CD14-positive monocyte (primary cell): ENCODE measurements around the gene TNFSF9. TPM values are rescaled to one million over a fixed set of nuclear protein-coding genes. Genes with fewer than 3 reads are reported as not detected.

Experiments
- DNase-seq, 3 donors: peaks; one replicate each; pipeline ENCODE4 v3.0.0-alpha.2; 2011 to 2022
- H2AFZ ChIP-seq: 2 replicates; pipeline ENCODE4 v1.6.0; 2012; ENCODE audit warnings: mild to moderate bottlenecking, low read depth, low read length, inconsistent platforms; ENCODE audit not compliant: insufficient read depth, poor library complexity, severe bottlenecking
- H3K27ac ChIP-seq, 2 donors: 1 replicate in 1 of 2; 2 replicates in 1 of 2; pipeline ENCODE4 v1.5.1; 2012 to 2013; ENCODE audit warnings: low read length in 2 of 2, control low read depth in 1 of 2, inconsistent platforms in 1 of 2, low read depth in 1 of 2, mild to moderate bottlenecking in 1 of 2
- H3K27me3 ChIP-seq, 2 donors: one replicate each; pipeline versions ENCODE4 v1.6.0 to v1.6.1; 2011 to 2013; ENCODE audit warnings: low read length in 2 of 2; ENCODE audit not compliant: control insufficient read depth in 2 of 2, insufficient read depth in 2 of 2
- H3K36me3 ChIP-seq, 2 donors: replicated peaks in 1 of 2; 1 replicate in 1 of 2; 2 replicates in 1 of 2; pipeline versions ENCODE4 v1.5.1 to v1.6.1; 2012 to 2013; ENCODE audit warnings: low read length in 2 of 2, control low read depth in 1 of 2, inconsistent platforms in 1 of 2, mild to moderate bottlenecking in 1 of 2; ENCODE audit not compliant: insufficient read depth in 2 of 2, control insufficient read depth in 1 of 2
- H3K4me1 ChIP-seq, 2 donors: 1 replicate in 1 of 2; 2 replicates in 1 of 2; pipeline versions ENCODE4 v1.5.1 to v1.6.1; 2012 to 2013; ENCODE audit warnings: low read length in 2 of 2, control low read depth in 1 of 2, inconsistent platforms in 1 of 2, mild to moderate bottlenecking in 1 of 2, moderate library complexity in 1 of 2; ENCODE audit not compliant: insufficient read depth in 2 of 2, control insufficient read depth in 1 of 2
- H3K4me2 ChIP-seq: replicated peaks from 2 replicates; pipeline ENCODE3; 2012; ENCODE audit warnings: low read length, moderate library complexity, mild to moderate bottlenecking; ENCODE audit not compliant: poor library complexity, severe bottlenecking; ENCODE audit errors: extremely low read depth
- H3K4me3 ChIP-seq, 3 experiments: fragments of 200-600 bp in 1 of 3; sonication (generic) in 1 of 3; replicated peaks in 1 of 3; 1 replicate in 2 of 3; 2 replicates in 1 of 3; pipeline ENCODE4 v1.5.1; 2011 to 2013; ENCODE audit warnings: low read length in 3 of 3, mild to moderate bottlenecking in 3 of 3, control low read depth in 2 of 3, low read depth in 2 of 3, inconsistent platforms in 1 of 3, moderate library complexity in 1 of 3
- H3K79me2 ChIP-seq: 2 replicates; pipeline ENCODE4 v1.6.0; 2012; ENCODE audit warnings: mild to moderate bottlenecking, control low read depth, inconsistent platforms, low read length, moderate library complexity; ENCODE audit not compliant: insufficient read depth
- H3K9ac ChIP-seq: 2 replicates; pipeline ENCODE4 v1.6.0; 2017; ENCODE audit warnings: low read length, mild to moderate bottlenecking; ENCODE audit not compliant: insufficient read depth, poor library complexity, severe bottlenecking
- H3K9me3 ChIP-seq, 2 donors: replicated peaks in 1 of 2; 1 replicate in 1 of 2; 2 replicates in 1 of 2; pipeline versions ENCODE4 v1.5.1 to v1.6.1; 2012 to 2013; ENCODE audit warnings: low read length in 2 of 2, control low read depth in 1 of 2; ENCODE audit not compliant: control insufficient read depth in 1 of 2, insufficient read depth in 1 of 2
- H4K20me1 ChIP-seq: 2 replicates; pipeline ENCODE4 v1.6.0; 2012; ENCODE audit warnings: mild to moderate bottlenecking, low read length, control low read depth, moderate library complexity; ENCODE audit not compliant: insufficient read depth
- H3K27ac Mint-ChIP-seq, 7 donors: one replicate each; pipeline ENCODE4 v1.8.0; 2020; ENCODE audit warnings: mild to moderate bottlenecking in 7 of 7, mixed read lengths in 7 of 7, moderate library complexity in 6 of 7, inconsistent platforms in 2 of 7
- H3K27me3 Mint-ChIP-seq, 3 donors: one replicate each; pipeline ENCODE4 v1.8.0; 2021 to 2022; ENCODE audit warnings: low read depth in 3 of 3, mild to moderate bottlenecking in 3 of 3, mixed read lengths in 3 of 3, moderate library complexity in 3 of 3, inconsistent platforms in 1 of 3
- H3K36me3 Mint-ChIP-seq, 2 donors: one replicate each; pipeline ENCODE4 v1.8.0; 2020; ENCODE audit warnings: mixed read lengths in 2 of 2, inconsistent platforms in 1 of 2, mild to moderate bottlenecking in 1 of 2
- H3K4me1 Mint-ChIP-seq: one replicate; pipeline ENCODE4 v1.8.0; 2020; ENCODE audit warnings: mild to moderate bottlenecking, mixed read lengths
- H3K4me3 Mint-ChIP-seq, 2 donors: one replicate each; pipeline ENCODE4 v1.8.0; 2020; ENCODE audit warnings: mild to moderate bottlenecking in 2 of 2, mixed read lengths in 2 of 2, moderate library complexity in 1 of 2
- H3K9me3 Mint-ChIP-seq, 7 donors: one replicate each; pipeline ENCODE4 v1.8.0; 2020 to 2022; ENCODE audit warnings: mixed read lengths in 7 of 7, mild to moderate bottlenecking in 6 of 7, moderate library complexity in 6 of 7, inconsistent platforms in 2 of 7
- WGBS: methylation state at CpG from one replicate; pipeline ENCODE4 v1.1.5; 2013; ENCODE audit warnings: missing lambda C conversion rate; ENCODE audit not compliant: insufficient coverage; 5-methylcytosine and 5-hydroxymethylcytosine counted together
- intact Hi-C, 2 donors: fragments of 100-400 bp; cut with micrococcal nuclease; formaldehyde crosslinking; loops; one replicate each; pipeline versions ENCODE4 v1.15.0 to v1.15.1; 2023
- polyA plus RNA-seq, 3 donors: library from polyadenylated mRNA; depleted of rRNA in 1 of 3; unstranded in 2 of 3; stranded (reverse) in 1 of 3; fragments of 300-500 nt in 2 of 3; fragments of >200 nt in 1 of 3; fragmentation: Illumina TruSeq in 2 of 3; gene quantifications; 1 replicate in 2 of 3; 2 replicates in 1 of 3; pipeline ENCODE4 v1.2.3, GENCODE V29; 2012 to 2021
- TF ChIP-seq, protein P1 (sequence below): fragments of 200-600 bp; IDR thresholded peaks from one replicate; pipeline ENCODE4 v1.8.0; 2022; ENCODE audit warnings: antibody characterized with exemption, mild to moderate bottlenecking

Gene TNFSF9
- polyA plus RNA-seq, 3 donors, result 3.7 to 4.9 (median 4.3) TPM

DNA sequence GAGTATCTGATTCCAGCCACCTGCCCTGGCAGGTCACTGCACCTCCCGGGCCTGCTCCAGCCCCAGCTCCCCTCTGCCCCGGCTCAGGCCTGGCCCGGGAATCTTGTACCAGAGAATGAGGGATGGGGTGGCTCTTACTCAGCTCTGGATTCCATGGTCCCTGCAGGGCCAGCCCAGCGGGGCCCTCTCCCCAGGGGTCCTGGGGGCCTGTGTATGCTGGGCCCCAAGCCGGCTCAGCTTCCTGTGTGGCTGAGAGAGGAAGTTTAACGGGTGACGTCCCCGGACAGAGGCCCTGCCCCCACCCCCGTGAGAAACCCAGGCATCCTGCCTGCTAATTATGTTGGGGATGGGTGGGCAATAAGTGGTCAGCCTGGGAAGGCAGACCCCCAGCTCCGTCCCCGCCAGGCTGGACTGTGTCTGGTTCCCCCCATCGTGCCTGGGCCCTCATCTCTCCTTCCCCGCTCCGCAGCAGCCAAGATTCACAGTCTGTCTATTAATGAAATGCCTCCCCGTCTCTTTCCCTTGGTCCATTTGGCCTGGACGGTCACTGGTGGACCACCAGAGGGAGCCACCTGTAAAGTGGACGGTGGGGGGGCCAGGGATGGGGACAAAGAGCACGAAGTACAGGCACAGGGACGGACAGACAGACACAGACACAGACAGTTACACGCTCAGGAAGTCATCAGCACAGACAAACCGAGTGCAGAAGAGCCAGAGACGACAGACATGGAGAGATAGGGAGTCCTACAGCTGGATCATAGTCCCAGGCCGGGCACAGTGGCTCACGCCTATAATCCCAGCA is 49.1 kb upstream of the TNFSF9 start, which contains the start of gene DENND1C:
Gene DENND1C (minus strand): TSS at position 247 of the 802 bp plus-strand sequence. CDS start 92 bp downstream, at position 155.
- Mint-ChIP-seq H3K4me3 (peak within 1 kb of the TSS; percentile 96 to 99), H3K4me1 (peaks cover 27% of the 10 kb centered on the region), H3K27ac (peak within 1 kb of the TSS; percentile 83 to 99 (median 96)), H3K9me3 (peaks cover 0 to 2% (median 0%) of the 10 kb centered on the region in 7 donors), H3K36me3 (peaks cover 12 to 23% of the 10 kb centered on the region in 2 donors), H3K27me3 (peaks cover 0 to 7% (median 2%) of the 10 kb centered on the region in 3 donors)
- H3K4me2 ChIP-seq, result peak within 1 kb of the TSS; percentile 90
- H3K9me3 ChIP-seq, result no peaks in the 10 kb centered on the region
- peaks cover 12 to 21% of the 10 kb centered on the region in 2 donors for H3K36me3 ChIP-seq
- TF ChIP-seq, protein P1, sequence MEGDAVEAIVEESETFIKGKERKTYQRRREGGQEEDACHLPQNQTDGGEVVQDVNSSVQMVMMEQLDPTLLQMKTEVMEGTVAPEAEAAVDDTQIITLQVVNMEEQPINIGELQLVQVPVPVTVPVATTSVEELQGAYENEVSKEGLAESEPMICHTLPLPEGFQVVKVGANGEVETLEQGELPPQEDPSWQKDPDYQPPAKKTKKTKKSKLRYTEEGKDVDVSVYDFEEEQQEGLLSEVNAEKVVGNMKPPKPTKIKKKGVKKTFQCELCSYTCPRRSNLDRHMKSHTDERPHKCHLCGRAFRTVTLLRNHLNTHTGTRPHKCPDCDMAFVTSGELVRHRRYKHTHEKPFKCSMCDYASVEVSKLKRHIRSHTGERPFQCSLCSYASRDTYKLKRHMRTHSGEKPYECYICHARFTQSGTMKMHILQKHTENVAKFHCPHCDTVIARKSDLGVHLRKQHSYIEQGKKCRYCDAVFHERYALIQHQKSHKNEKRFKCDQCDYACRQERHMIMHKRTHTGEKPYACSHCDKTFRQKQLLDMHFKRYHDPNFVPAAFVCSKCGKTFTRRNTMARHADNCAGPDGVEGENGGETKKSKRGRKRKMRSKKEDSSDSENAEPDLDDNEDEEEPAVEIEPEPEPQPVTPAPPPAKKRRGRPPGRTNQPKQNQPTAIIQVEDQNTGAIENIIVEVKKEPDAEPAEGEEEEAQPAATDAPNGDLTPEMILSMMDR, result peak; percentile 77
- H4K20me1 ChIP-seq, result no peaks in the 10 kb centered on the region
- H3K9ac ChIP-seq, result peak within 1 kb of the TSS; percentile 95
- peak within 1 kb of the TSS; percentile 95 for H2AFZ ChIP-seq
- H3K79me2 ChIP-seq, result peaks cover 13% of the 10 kb centered on the region
- H3K27me3 ChIP-seq, result no peaks in the 10 kb centered on the region
- intact Hi-C loops, result no loop called here
- H3K4me3 ChIP-seq, result peak within 1 kb of the TSS; percentile 62 to 95 (median 89)
- peaks cover 15 to 21% of the 10 kb centered on the region in 2 donors for H3K4me1 ChIP-seq
- H3K27ac ChIP-seq, result peak within 1 kb of the TSS; percentile 82 to 98
- 12% methylated on average over 15 of the region's 24 CpGs for WGBS
- peak; percentile 70 to 72 (median 71) for DNase-seq

DNA sequence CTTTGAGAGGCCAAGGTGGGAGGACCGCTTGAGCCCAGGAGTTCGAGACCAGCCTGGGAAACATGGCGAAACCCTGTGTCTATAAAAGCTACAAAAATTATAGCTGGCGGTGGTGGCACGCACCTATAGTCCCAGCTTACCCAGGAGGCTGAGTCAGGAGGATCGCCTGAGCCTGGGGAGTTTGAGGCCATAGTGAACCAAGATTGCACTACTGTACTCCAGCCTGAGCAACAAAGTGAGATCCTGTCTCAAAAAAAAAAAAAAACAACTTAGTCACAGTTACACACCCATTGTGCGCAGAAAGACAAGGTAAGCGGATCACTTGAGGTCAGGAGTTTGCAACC is 48.5 kb upstream of the TNFSF9 start:
- H3K9ac ChIP-seq, result peak overlapping the region; percentile 95
- H3K9me3 ChIP-seq, result no peaks in the 10 kb centered on the region
- DNase-seq, result no peak
- H3K36me3 ChIP-seq, result peaks cover 6 to 15% of the 10 kb centered on the region in 2 donors
- peaks cover 13% of the 10 kb centered on the region for H3K79me2 ChIP-seq
- peaks cover 15 to 21% of the 10 kb centered on the region in 2 donors for H3K4me1 ChIP-seq
- no peaks in the 10 kb centered on the region for H3K27me3 ChIP-seq
- WGBS, result 100% methylated on average over 4 of the region's 8 CpGs
- Mint-ChIP-seq H3K27ac (peak overlapping the region in 5 of 7 donors; percentile 83 to 99 (median 96)), H3K4me1 (peaks cover 27% of the 10 kb centered on the region), H3K36me3 (peaks cover 7 to 17% of the 10 kb centered on the region in 2 donors), H3K27me3 (peaks cover 0 to 7% (median 3%) of the 10 kb centered on the region in 3 donors), H3K4me3 (peak overlapping the region; percentile 96 to 99), H3K9me3 (peaks cover 0 to 2% (median 0%) of the 10 kb centered on the region in 7 donors)
- H3K4me3 ChIP-seq, result peak overlapping the region in 2 of 3 experiments; percentile 89 to 95
- peak overlapping the region; percentile 82 to 98 for H3K27ac ChIP-seq
- H2AFZ ChIP-seq, result peak overlapping the region; percentile 95
- H3K4me2 ChIP-seq, result peak overlapping the region; percentile 90
- intact Hi-C loops, result no loop called here
- TF ChIP-seq, protein P1, result no peak
- no peaks in the 10 kb centered on the region for H4K20me1 ChIP-seq
